Measurements from ENCODE around the gene RRH. TPM values are rescaled to one million over a fixed set of nuclear protein-coding genes. Genes with fewer than 3 reads are reported as not detected.

Gene RRH
- total RNA-seq, 2 experiments from 2014 or later = 0.21 TPM; not detected in 1

DNA sequence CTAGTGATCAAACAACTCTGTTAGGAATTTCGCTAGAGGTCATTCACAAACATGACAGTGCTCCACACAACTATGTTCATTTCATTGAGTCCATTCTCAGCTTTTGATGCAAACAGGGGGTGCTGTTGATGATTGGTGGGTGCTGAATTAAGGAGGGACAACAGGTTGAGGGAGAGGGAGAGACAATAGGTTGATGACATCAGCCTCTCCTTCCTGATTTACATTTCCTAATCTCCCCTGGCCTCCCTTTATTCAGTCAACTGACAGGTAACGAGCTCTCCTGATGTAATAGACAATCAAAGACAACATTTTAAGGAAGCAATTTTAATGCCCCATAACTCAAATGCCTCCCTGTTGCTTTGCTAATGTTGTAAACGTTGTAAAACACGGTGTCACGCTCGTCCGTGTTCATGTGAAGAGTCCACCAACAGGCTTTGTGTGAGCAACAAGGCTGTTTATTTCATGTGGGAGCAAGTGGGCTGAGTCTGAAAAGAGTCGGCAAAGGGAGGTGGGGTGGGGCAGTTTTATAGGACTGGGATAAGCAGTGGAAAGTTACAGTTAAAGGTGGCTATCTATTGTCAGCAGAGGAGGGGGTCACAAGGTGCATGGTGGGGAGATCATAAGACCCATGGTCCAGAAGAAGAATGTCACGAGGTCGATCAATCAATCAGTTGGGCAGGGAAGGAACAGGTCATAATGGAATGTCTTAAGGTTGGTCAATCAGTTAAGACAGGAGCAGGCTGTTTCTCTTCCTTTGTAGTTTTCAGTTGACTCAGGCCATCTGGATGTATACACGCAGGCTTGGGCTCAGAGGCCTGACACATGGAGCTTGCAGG, 17.0 kb upstream of the RRH start:
- H3K27me3 Mint-ChIP-seq = peaks cover 4% of the 10 kb centered on the region
- POLR2A ChIA-PET = no interaction called here
- CTCF ChIA-PET = interaction anchor here (0.5 to 0.6 kb wide), 2 partner anchors 10 to 308 kb away, joined by 3 read pairs; no protein-coding TSS in a partner anchor
- peaks cover 7% of the 10 kb centered on the region for H3K4me1 Mint-ChIP-seq
- DNase-seq (no peak), ATAC-seq (no peak)
- H3K27ac Mint-ChIP-seq = no peak overlapping the region
- intact Hi-C loops (cut with DNase I, micrococcal nuclease) = loop anchor here in 1 of 2 experiments (10.0 kb wide), 1 partner anchor 134 kb away; no protein-coding TSS in a partner anchor
- no peaks in the 10 kb centered on the region for H3K9me3 Mint-ChIP-seq (ENCODE audit: low read depth)
- peaks cover 3% of the 10 kb centered on the region for H3K36me3 Mint-ChIP-seq (ENCODE audit: low read depth)
- no peak overlapping the region for H3K4me3 Mint-ChIP-seq

DNA sequence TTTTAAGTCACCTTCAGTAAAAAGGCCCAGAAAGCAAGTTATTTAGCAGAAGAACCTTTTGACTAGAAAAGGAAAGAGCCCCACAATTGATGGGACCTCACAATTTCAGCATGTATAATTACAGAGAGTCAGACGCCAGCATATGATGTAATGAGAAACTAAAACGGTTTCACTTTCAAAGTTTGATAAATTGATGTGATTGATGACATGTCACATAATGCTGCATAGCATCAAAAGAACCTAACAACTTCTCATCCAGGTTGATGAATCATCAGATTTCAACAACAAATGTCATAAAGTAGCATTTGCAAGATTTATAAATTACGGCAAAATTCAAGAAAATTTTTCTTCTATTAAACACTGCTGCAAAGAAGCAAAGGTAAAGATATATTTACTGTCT, 16.1 kb upstream of the RRH start:
- Mint-ChIP-seq H3K9me3 (ENCODE audit: low read depth) (no peaks in the 10 kb centered on the region), H3K27ac (no peak overlapping the region), H3K27me3 (peaks cover 4% of the 10 kb centered on the region), H3K36me3 (ENCODE audit: low read depth) (peaks cover 10% of the 10 kb centered on the region), H3K4me1 (peaks cover 16% of the 10 kb centered on the region), H3K4me3 (no peak overlapping the region)
- POLR2A ChIA-PET = no interaction called here
- intact Hi-C loops (cut with DNase I, micrococcal nuclease) = loop anchor here in 1 of 2 experiments (10.0 kb wide), 1 partner anchor 133 kb away; no protein-coding TSS in a partner anchor
- no peak for DNase-seq
- ATAC-seq = no peak
- CTCF ChIA-PET = interaction anchor here (0.5 kb wide), 1 partner anchor 784 kb away, joined by 3 read pairs; no protein-coding TSS in a partner anchor

- DNase-seq (peak; percentile 94), ATAC-seq (peak; percentile 92)
- Mint-ChIP-seq H3K9me3 (ENCODE audit: low read depth) (no peaks in the 10 kb centered on the region), H3K4me3 (peak within 1 kb of the TSS; percentile 99), H3K27ac (peak within 1 kb of the TSS; percentile 99), H3K4me1 (peaks cover 49% of the 10 kb centered on the region), H3K36me3 (ENCODE audit: low read depth) (peaks cover 41% of the 10 kb centered on the region), H3K27me3 (no peaks in the 10 kb centered on the region)
- intact Hi-C loops (cut with DNase I, micrococcal nuclease) = loop anchor here (1.0 to 10.0 kb wide), 14 partner anchors 85 to 1195 kb away; partner anchors contain the start of genes MCUB (in 2 of the 2), SEC24B (in 2 of the 2), CASP6 (in 1 of the 2) and ELOVL6 (in 1 of the 2)
- POLR2A ChIA-PET = interaction anchor here (0.7 kb wide), 1 partner anchor 382 kb away, joined by 3 read pairs; the partner anchor contains the start of gene SEC24B
- CTCF ChIA-PET = interaction anchor here (1.0 to 2.4 kb wide), 3 partner anchors 9 to 22 kb away, joined by 3 to 9 read pairs (median 4); no protein-coding TSS in a partner anchor
Observed at GRCh38 chr4:109815151-109816081, 12.4 kb upstream of the RRH start, which contains the start of gene GAR1. Gene GAR1 (plus strand): TSS chr4:109815762. CDS start chr4:109816165, 403 bp downstream.

- Mint-ChIP-seq H3K4me3 (peak overlapping the region; percentile 99), H3K27ac (peak overlapping the region; percentile 99), H3K4me1 (peaks cover 55% of the 10 kb centered on the region), H3K36me3 (ENCODE audit: low read depth) (peaks cover 47% of the 10 kb centered on the region), H3K9me3 (ENCODE audit: low read depth) (no peaks in the 10 kb centered on the region), H3K27me3 (no peaks in the 10 kb centered on the region)
- ChIA-PET CTCF (interaction anchor here (0.9 to 2.4 kb wide), 3 partner anchors 9 to 256 kb away, joined by 4 to 9 read pairs (median 4); partner anchors contain the start of gene MCUB), POLR2A (no interaction called here)
- intact Hi-C loops (cut with DNase I, micrococcal nuclease) = loop anchor here (2.0 to 10.0 kb wide), 5 partner anchors 87 to 271 kb away; no protein-coding TSS in a partner anchor
- DNase-seq = peak; percentile 68
- peak; percentile 5 for ATAC-seq
Observed at GRCh38 chr4:109816082-109816442, 11.7 kb upstream of the RRH start.

- CTCF ChIA-PET = interaction anchor here (0.9 to 1.3 kb wide), 2 partner anchors 8 to 257 kb away, joined by 4 read pairs; partner anchors contain the start of gene MCUB
- peaks cover 63% of the 10 kb centered on the region for H3K4me1 Mint-ChIP-seq
Observed at GRCh38 chr4:109816894-109817293, 10.9 kb upstream of the RRH start.

GRCh38 chr4:109818268-109818667, 9.5 kb upstream of the RRH start:
- ATAC-seq = no peak
- no peak for DNase-seq
- peaks cover 64% of the 10 kb centered on the region for H3K36me3 Mint-ChIP-seq (ENCODE audit: low read depth)
- POLR2A ChIA-PET = no interaction called here
- intact Hi-C loops (cut with DNase I, micrococcal nuclease) = loop anchor here (5.0 to 10.0 kb wide), 4 partner anchors 127 to 269 kb away; no protein-coding TSS in a partner anchor
- peaks cover 69% of the 10 kb centered on the region for H3K4me1 Mint-ChIP-seq
- no peak overlapping the region for H3K4me3 Mint-ChIP-seq
- H3K9me3 Mint-ChIP-seq (ENCODE audit: low read depth) = no peaks in the 10 kb centered on the region
- no peak overlapping the region for H3K27ac Mint-ChIP-seq
- no peaks in the 10 kb centered on the region for H3K27me3 Mint-ChIP-seq
- CTCF ChIA-PET = interaction anchor here (1.0 kb wide), 1 partner anchor 10 kb away, joined by 3 read pairs; the partner anchor contains the start of gene RRH

More at GRCh38 chr4:109816894-109817293, 10.9 kb upstream of the RRH start:
- Mint-ChIP-seq H3K27ac (peak overlapping the region; percentile 99), H3K27me3 (no peaks in the 10 kb centered on the region), H3K36me3 (ENCODE audit: low read depth) (peaks cover 55% of the 10 kb centered on the region), H3K4me3 (peak overlapping the region; percentile 99), H3K9me3 (ENCODE audit: low read depth) (no peaks in the 10 kb centered on the region)
- ATAC-seq (peak; percentile 25), DNase-seq (no peak)
- POLR2A ChIA-PET = no interaction called here
- intact Hi-C loops (cut with DNase I, micrococcal nuclease) = loop anchor here (2.0 to 10.0 kb wide), 5 partner anchors 88 to 270 kb away; no protein-coding TSS in a partner anchor

- ATAC-seq = no peak
Observed at GRCh38 chr4:109820563-109820962, 7.2 kb upstream of the RRH start.

DNA sequence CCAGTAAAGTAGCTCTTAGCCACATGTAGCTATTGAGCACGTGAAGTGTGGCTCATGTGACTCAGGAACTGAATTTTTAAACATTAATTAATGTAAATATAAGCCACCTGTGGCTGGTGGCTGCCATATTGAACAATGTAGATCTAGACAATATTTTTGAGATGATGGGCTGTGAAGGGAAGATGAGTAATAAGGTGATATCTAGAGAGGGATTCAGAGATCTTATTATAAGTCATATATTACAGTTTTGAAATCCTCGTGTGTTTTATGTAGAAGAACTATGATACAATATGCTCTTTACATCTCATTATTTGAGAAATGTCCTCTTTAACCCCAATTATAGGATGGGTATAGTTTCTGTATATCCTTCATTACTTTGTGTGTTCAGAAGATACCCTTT, 6.6 kb upstream of the RRH start:
- no peak for DNase-seq
- Mint-ChIP-seq H3K36me3 (ENCODE audit: low read depth) (peaks cover 69% of the 10 kb centered on the region), H3K9me3 (ENCODE audit: low read depth) (no peaks in the 10 kb centered on the region), H3K4me3 (no peak overlapping the region), H3K27me3 (no peaks in the 10 kb centered on the region), H3K4me1 (peaks cover 58% of the 10 kb centered on the region), H3K27ac (peak overlapping the region; percentile 79)
- intact Hi-C loops (cut with DNase I, micrococcal nuclease) = loop anchor here (2.0 kb wide), 2 partner anchors 118 to 128 kb away; partner anchors contain the start of gene CASP6 (in 1 of the 2)
- peak; percentile 80 for ATAC-seq
- CTCF ChIA-PET = interaction anchor here (0.6 to 2.7 kb wide), 4 partner anchors 11 to 388 kb away, joined by 3 to 9 read pairs (median 3); partner anchors contain the start of gene SEC24B
- POLR2A ChIA-PET = no interaction called here

More at GRCh38 chr4:109820563-109820962, 7.2 kb upstream of the RRH start:
- Mint-ChIP-seq H3K4me3 (peak overlapping the region; percentile 5), H3K27ac (peak overlapping the region; percentile 80), H3K9me3 (ENCODE audit: low read depth) (no peaks in the 10 kb centered on the region), H3K36me3 (ENCODE audit: low read depth) (peaks cover 75% of the 10 kb centered on the region), H3K4me1 (peaks cover 62% of the 10 kb centered on the region), H3K27me3 (no peaks in the 10 kb centered on the region)
- POLR2A ChIA-PET = interaction anchor here (0.6 kb wide), 1 partner anchor 1279 kb away, joined by 5 read pairs; no protein-coding TSS in a partner anchor
- CTCF ChIA-PET = interaction anchor here (0.6 to 2.7 kb wide), 4 partner anchors 10 to 387 kb away, joined by 3 to 9 read pairs (median 3); partner anchors contain the start of gene SEC24B
- DNase-seq = no peak
- intact Hi-C loops (cut with DNase I, micrococcal nuclease) = loop anchor here (2.0 kb wide), 2 partner anchors 118 to 128 kb away; partner anchors contain the start of gene CASP6 (in 1 of the 2)

GRCh38 chr4:109826719-109827118, 1.1 kb upstream of the RRH start:
- Mint-ChIP-seq H3K36me3 (ENCODE audit: low read depth) (peaks cover 22% of the 10 kb centered on the region), H3K27me3 (no peaks in the 10 kb centered on the region), H3K27ac (no peak overlapping the region), H3K4me3 (no peak overlapping the region), H3K9me3 (ENCODE audit: low read depth) (no peaks in the 10 kb centered on the region), H3K4me1 (peaks cover 8% of the 10 kb centered on the region)
- POLR2A ChIA-PET = no interaction called here
- no peak for DNase-seq
- CTCF ChIA-PET = interaction anchor here (0.6 to 2.4 kb wide), 10 partner anchors 11 to 537 kb away, joined by 3 to 17 read pairs (median 4); partner anchors contain the start of gene GAR1
- intact Hi-C loops (cut with DNase I, micrococcal nuclease) = loop anchor here (1.0 to 5.0 kb wide), 2 partner anchors 151 to 404 kb away; no protein-coding TSS in a partner anchor
- no peak for ATAC-seq

- intact Hi-C loops (cut with DNase I, micrococcal nuclease) = no loop called here
- POLR2A ChIA-PET = no interaction called here
Observed at GRCh38 chr4:109833756-109834155, 6.0 kb downstream of the RRH start.

More at GRCh38 chr4:109833756-109834155, 6.0 kb downstream of the RRH start:
- ATAC-seq (no peak), DNase-seq (no peak)
- CTCF ChIA-PET = no interaction called here
- no peak overlapping the region for H3K27ac Mint-ChIP-seq
- H3K4me3 Mint-ChIP-seq = no peak overlapping the region
- peaks cover 7% of the 10 kb centered on the region for H3K36me3 Mint-ChIP-seq (ENCODE audit: low read depth)
- H3K4me1 Mint-ChIP-seq = no peaks in the 10 kb centered on the region
- no peaks in the 10 kb centered on the region for H3K27me3 Mint-ChIP-seq
- H3K9me3 Mint-ChIP-seq (ENCODE audit: low read depth) = no peaks in the 10 kb centered on the region

Measured in activated CD4-positive, alpha-beta T cell treated with anti-CD3 and anti-CD28 coated beads for 36 hours (primary cell).